HG02973 (cell line): ENCODE data around the gene TSTD2.

Experiments
- ATAC-seq: cut with Tn5 transposase; IDR thresholded peaks from one replicate; pipeline ENCODE4 v1.9.1; 2021; ENCODE audit warnings: moderate library complexity; ENCODE audit not compliant: unreplicated experiment

Gene TSTD2

GRCh38 chr9:97565262-97565661 lies 67.9 kb downstream of the TSTD2 start:
- ATAC-seq: no peak

GRCh38 chr9:97564291-97565175 lies 68.6 kb downstream of the TSTD2 start:
- ATAC-seq: no peak

GRCh38 chr9:97563458-97564135 lies 69.6 kb downstream of the TSTD2 start:
- no peak for ATAC-seq

- ATAC-seq: no peak
Measured at GRCh38 chr9:97562542-97562941, 70.6 kb downstream of the TSTD2 start.

GRCh38 chr9:97561501-97561900 lies 71.7 kb downstream of the TSTD2 start:
- no peak for ATAC-seq

- ATAC-seq: no peak
Measured at GRCh38 chr9:97560851-97561250, 72.3 kb downstream of the TSTD2 start.

- no peak for ATAC-seq
Measured at GRCh38 chr9:97560154-97560553, 73.0 kb downstream of the TSTD2 start.

- peak; percentile 69 for ATAC-seq
Measured at GRCh38 chr9:97559111-97559514, 74.1 kb downstream of the TSTD2 start.

GRCh38 chr9:97558701-97559101 lies 74.5 kb downstream of the TSTD2 start:
- peak; percentile 24 for ATAC-seq

- no peak for ATAC-seq
Measured at GRCh38 chr9:97557606-97558095, 75.5 kb downstream of the TSTD2 start.

GRCh38 chr9:97556721-97557605 lies 76.2 kb downstream of the TSTD2 start:
- ATAC-seq: no peak

GRCh38 chr9:97556036-97556720 lies 77.0 kb downstream of the TSTD2 start:
- ATAC-seq: no peak

GRCh38 chr9:97555164-97555563 lies 78.0 kb downstream of the TSTD2 start:
- ATAC-seq: no peak

GRCh38 chr9:97554566-97555075 lies 78.5 kb downstream of the TSTD2 start:
- ATAC-seq: no peak

- no peak for ATAC-seq
Measured at GRCh38 chr9:97553841-97554240, 79.3 kb downstream of the TSTD2 start.

GRCh38 chr9:97553141-97553540 lies 80.0 kb downstream of the TSTD2 start:
- no peak for ATAC-seq

GRCh38 chr9:97551308-97551707 lies 81.9 kb downstream of the TSTD2 start:
- ATAC-seq: no peak

GRCh38 chr9:97550386-97550785 lies 82.8 kb downstream of the TSTD2 start:
- no peak for ATAC-seq
